ENCODE measurements around the gene SIT1.

The SIT1 gene

GRCh38 chr9:35660966-35661415 is 10.3 kb upstream of the SIT1 start:
- H3K36me3 ChIP-seq (ENCODE audit: control insufficient read depth, insufficient read depth, low read length), result no peaks in the 10 kb centered on the region
- no peak overlapping the region for H3K4me3 ChIP-seq (ENCODE audit: insufficient read depth, low read depth, low read length, poor library complexity, severe bottlenecking)
- H3K27ac ChIP-seq (ENCODE audit: insufficient read depth, low read length, poor library complexity, severe bottlenecking), result peak overlapping the region; percentile 100
- DNase-seq, result no peak
- H3K4me1 ChIP-seq (ENCODE audit: control insufficient read depth, insufficient read depth, low read length, poor library complexity, severe bottlenecking), result peaks cover 56% of the 10 kb centered on the region
- no peaks in the 10 kb centered on the region for H3K9me3 ChIP-seq (ENCODE audit: control insufficient read depth, low read length)
- H3K27me3 ChIP-seq (replicated peaks; ENCODE audit: control insufficient read depth, insufficient read depth, low read length, poor library complexity, severe bottlenecking), result no peaks in the 10 kb centered on the region

DNA sequence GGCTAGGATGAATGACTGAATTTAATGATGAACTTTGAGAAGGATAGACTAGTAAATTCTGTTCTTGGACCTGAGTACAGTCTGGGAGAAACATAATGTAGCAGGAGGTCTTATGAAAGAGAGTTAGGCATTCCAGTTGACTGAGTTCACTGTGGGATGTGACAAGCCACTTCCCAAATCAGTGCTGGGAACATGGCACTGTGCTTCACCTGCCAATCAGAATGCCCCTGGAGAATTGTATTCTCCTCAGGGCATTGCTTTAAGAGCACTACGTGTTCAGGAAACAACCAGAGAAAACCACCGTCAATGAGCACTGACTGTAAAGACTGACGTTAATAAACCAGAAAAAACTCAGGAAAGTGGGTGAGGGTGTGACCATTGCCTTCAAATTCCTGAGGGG is 8.6 kb upstream of the SIT1 start:
- Histone ChIP-seq H3K36me3 (ENCODE audit: control insufficient read depth, insufficient read depth, low read length) (no peaks in the 10 kb centered on the region), H3K27me3 (replicated peaks; ENCODE audit: control insufficient read depth, insufficient read depth, low read length, poor library complexity, severe bottlenecking) (no peaks in the 10 kb centered on the region), H3K4me3 (ENCODE audit: insufficient read depth, low read depth, low read length, poor library complexity, severe bottlenecking) (peak overlapping the region; percentile 89), H3K4me1 (ENCODE audit: control insufficient read depth, insufficient read depth, low read length, poor library complexity, severe bottlenecking) (peaks cover 50% of the 10 kb centered on the region), H3K27ac (ENCODE audit: insufficient read depth, low read length, poor library complexity, severe bottlenecking) (peak overlapping the region; percentile 100), H3K9me3 (ENCODE audit: control insufficient read depth, low read length) (no peaks in the 10 kb centered on the region)
- no peak for DNase-seq

DNA sequence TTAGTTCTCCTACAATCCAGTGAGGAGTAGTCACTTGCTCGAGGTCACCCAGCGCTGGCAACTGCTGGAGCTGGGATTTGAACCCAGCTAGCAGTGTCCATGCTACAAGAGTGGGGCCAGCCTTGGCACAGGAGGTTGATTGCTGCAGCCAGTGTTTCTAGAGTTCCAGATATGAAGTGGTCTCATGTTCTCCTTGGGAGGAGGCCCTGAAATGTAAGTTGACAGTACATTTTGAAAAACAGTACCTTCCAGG is 8.2 kb upstream of the SIT1 start:
- Histone ChIP-seq H3K27me3 (replicated peaks; ENCODE audit: control insufficient read depth, insufficient read depth, low read length, poor library complexity, severe bottlenecking) (no peaks in the 10 kb centered on the region), H3K4me3 (ENCODE audit: insufficient read depth, low read depth, low read length, poor library complexity, severe bottlenecking) (peak overlapping the region; percentile 89), H3K27ac (ENCODE audit: insufficient read depth, low read length, poor library complexity, severe bottlenecking) (peak overlapping the region; percentile 100), H3K9me3 (ENCODE audit: control insufficient read depth, low read length) (no peaks in the 10 kb centered on the region), H3K4me1 (ENCODE audit: control insufficient read depth, insufficient read depth, low read length, poor library complexity, severe bottlenecking) (peaks cover 46% of the 10 kb centered on the region), H3K36me3 (ENCODE audit: control insufficient read depth, insufficient read depth, low read length) (no peaks in the 10 kb centered on the region)
- no peak for DNase-seq

DNA sequence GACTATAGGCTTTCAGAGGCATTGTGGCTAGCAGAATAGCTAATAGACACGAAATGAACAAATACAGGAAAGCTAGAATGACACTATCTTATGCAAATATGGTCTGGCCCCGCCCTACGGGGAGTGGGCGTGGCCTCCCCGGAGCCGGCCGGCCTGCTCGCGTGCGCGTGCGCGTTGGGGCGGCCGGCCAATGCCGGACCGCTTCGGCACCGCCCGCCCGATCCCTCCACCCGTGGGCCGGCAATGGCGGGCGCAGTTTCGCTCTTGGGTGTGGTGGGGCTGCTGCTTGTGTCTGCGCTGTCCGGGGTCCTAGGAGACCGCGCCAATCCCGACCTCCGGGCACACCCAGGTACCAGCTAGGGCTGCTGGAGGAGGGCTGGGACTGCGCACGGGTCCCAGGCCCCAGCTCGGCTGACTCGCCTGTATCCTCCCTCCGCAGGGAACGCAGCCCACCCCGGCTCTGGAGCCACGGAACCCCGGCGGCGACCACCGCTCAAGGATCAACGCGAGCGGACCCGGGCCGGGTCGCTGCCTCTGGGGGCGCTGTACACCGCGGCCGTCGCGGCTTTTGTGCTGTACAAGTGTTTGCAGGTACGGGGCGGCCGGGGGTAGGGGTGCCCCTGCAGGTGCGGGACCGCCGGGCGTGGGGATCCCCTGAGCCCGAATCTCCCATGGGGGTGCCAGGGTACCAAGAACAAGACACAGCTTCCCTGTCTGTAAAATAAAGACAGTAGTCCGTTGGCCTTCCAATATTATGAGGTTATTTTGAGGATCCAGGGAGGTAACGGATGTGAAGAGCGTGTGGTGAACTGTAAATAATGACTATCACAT is 7.6 kb upstream of the SIT1 start, which contains the start of gene CCDC107:
TSS of gene CCDC107 (plus strand) at position 156 of the 831 bp plus-strand sequence. CDS start at position 244, 88 bp downstream.
- Histone ChIP-seq H3K9me3 (ENCODE audit: control insufficient read depth, low read length) (no peaks in the 10 kb centered on the region), H3K27me3 (replicated peaks; ENCODE audit: control insufficient read depth, insufficient read depth, low read length, poor library complexity, severe bottlenecking) (no peaks in the 10 kb centered on the region), H3K36me3 (ENCODE audit: control insufficient read depth, insufficient read depth, low read length) (no peaks in the 10 kb centered on the region), H3K4me1 (ENCODE audit: control insufficient read depth, insufficient read depth, low read length, poor library complexity, severe bottlenecking) (peaks cover 43% of the 10 kb centered on the region), H3K4me3 (ENCODE audit: insufficient read depth, low read depth, low read length, poor library complexity, severe bottlenecking) (peak within 1 kb of the TSS; percentile 89), H3K27ac (ENCODE audit: insufficient read depth, low read length, poor library complexity, severe bottlenecking) (peak within 1 kb of the TSS; percentile 100)
- DNase-seq, result peak; percentile 71 to 81 (median 79)

DNA sequence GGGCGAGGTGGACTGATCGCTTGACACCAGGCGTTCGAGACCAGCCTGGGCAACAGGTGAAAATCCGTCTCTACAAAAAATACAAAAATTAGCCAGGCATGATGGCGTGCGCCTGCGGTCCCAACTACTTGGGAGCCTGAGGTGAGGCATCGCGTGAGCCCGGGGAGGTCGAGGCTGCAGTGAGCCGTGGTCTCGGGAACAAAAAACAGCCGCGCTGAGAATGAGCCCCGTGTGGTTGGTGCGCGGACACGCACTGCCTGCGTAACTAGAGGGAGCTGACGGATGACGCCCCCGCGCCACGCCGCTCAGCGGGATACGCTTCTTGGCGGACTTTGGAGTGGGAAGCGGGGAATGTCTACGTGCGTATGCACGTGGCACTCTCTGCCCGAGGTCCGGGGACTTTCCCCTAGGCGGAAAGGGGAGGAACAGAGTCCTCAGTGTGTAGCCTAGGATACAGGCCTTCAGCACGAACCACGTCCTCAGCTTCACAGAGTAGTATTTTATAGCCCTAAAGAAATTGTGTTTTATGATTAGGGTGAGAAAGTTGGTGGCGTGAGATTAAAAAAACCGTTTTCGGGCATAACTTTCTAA is 6.9 kb upstream of the SIT1 start, which contains the start of gene RMRP:
TSS of gene RMRP (minus strand) at position 474 of the 591 bp plus-strand sequence.
- Histone ChIP-seq H3K27me3 (replicated peaks; ENCODE audit: control insufficient read depth, insufficient read depth, low read length, poor library complexity, severe bottlenecking) (no peaks in the 10 kb centered on the region), H3K27ac (ENCODE audit: insufficient read depth, low read length, poor library complexity, severe bottlenecking) (peak within 1 kb of the TSS; percentile 100), H3K4me1 (ENCODE audit: control insufficient read depth, insufficient read depth, low read length, poor library complexity, severe bottlenecking) (peaks cover 36% of the 10 kb centered on the region), H3K4me3 (ENCODE audit: insufficient read depth, low read depth, low read length, poor library complexity, severe bottlenecking) (peak within 1 kb of the TSS; percentile 89), H3K9me3 (ENCODE audit: control insufficient read depth, low read length) (no peaks in the 10 kb centered on the region), H3K36me3 (ENCODE audit: control insufficient read depth, insufficient read depth, low read length) (no peaks in the 10 kb centered on the region)
- DNase-seq, result peak; percentile 84 to 92 (median 87)

DNA sequence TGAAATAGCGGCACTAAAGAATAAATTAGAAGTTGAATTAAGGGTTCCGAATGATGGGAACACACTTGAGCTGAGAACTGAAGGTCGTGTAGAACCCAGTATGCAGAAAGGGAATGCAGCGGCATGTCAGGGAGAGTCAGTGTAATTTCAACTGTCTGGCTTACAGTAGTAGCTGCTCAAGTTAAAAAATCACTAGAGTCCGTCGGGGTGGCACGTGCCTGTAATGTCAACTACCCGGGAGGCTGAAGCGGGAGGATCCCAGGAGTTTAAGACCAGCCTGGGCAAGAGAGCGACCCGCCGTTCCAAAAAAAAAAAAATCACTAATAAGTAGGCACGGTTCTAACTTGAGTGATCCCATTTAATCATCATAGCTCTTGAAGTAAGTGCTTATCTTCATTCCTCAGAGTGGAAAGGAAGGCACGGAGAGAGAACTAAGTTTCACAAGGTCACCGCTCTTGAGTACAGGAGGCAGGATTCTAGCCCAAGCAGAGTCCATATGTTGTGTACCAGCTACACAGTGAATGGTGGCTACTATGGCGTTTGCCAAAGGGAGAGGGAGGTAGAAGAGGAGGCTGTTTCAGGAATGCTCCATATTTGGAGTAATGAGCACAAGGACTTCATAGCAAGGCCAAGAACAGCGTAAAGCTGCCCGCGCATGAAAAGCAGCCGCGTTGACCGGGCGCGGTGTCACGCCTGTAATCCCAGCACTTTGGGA is 6.3 kb upstream of the SIT1 start:
- H3K27me3 ChIP-seq (replicated peaks; ENCODE audit: control insufficient read depth, insufficient read depth, low read length, poor library complexity, severe bottlenecking), result no peaks in the 10 kb centered on the region
- no peaks in the 10 kb centered on the region for H3K36me3 ChIP-seq (ENCODE audit: control insufficient read depth, insufficient read depth, low read length)
- peak overlapping the region; percentile 89 for H3K4me3 ChIP-seq (ENCODE audit: insufficient read depth, low read depth, low read length, poor library complexity, severe bottlenecking)
- no peak for DNase-seq
- H3K27ac ChIP-seq (ENCODE audit: insufficient read depth, low read length, poor library complexity, severe bottlenecking), result peak overlapping the region; percentile 100
- H3K9me3 ChIP-seq (ENCODE audit: control insufficient read depth, low read length), result no peaks in the 10 kb centered on the region
- H3K4me1 ChIP-seq (ENCODE audit: control insufficient read depth, insufficient read depth, low read length, poor library complexity, severe bottlenecking), result peaks cover 29% of the 10 kb centered on the region

DNA sequence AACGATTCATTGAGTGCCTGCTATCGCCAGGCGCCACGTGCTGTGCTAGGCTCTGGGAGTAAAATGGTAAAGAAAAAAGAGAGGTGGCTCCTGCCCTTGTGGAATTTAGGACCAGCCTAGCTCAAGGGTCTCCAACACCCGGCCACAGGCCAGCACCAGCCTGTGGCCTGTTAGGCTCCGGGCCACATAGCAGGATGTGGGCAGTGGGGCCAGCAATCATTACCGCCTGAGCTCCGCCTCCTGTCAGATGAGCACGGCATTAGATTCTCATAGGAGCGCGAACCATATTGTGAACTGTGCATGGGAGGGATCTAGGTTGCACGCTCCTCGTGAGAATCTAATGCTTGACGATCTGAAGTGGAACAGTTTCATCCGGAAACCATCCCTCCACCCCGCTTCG is 5.6 kb upstream of the SIT1 start:
- no peaks in the 10 kb centered on the region for H3K9me3 ChIP-seq (ENCODE audit: control insufficient read depth, low read length)
- H3K36me3 ChIP-seq (ENCODE audit: control insufficient read depth, insufficient read depth, low read length), result no peaks in the 10 kb centered on the region
- H3K4me1 ChIP-seq (ENCODE audit: control insufficient read depth, insufficient read depth, low read length, poor library complexity, severe bottlenecking), result peaks cover 30% of the 10 kb centered on the region
- H3K27me3 ChIP-seq (replicated peaks; ENCODE audit: control insufficient read depth, insufficient read depth, low read length, poor library complexity, severe bottlenecking), result no peaks in the 10 kb centered on the region
- DNase-seq, result no peak
- H3K27ac ChIP-seq (ENCODE audit: insufficient read depth, low read length, poor library complexity, severe bottlenecking), result peak overlapping the region; percentile 100
- H3K4me3 ChIP-seq (ENCODE audit: insufficient read depth, low read depth, low read length, poor library complexity, severe bottlenecking), result no peak overlapping the region

GRCh38 chr9:35653611-35654010 is 2.9 kb upstream of the SIT1 start:
- H3K27me3 ChIP-seq (replicated peaks; ENCODE audit: control insufficient read depth, insufficient read depth, low read length, poor library complexity, severe bottlenecking), result no peaks in the 10 kb centered on the region
- H3K36me3 ChIP-seq (ENCODE audit: control insufficient read depth, insufficient read depth, low read length), result no peaks in the 10 kb centered on the region
- no peak for DNase-seq
- H3K9me3 ChIP-seq (ENCODE audit: control insufficient read depth, low read length), result no peaks in the 10 kb centered on the region
- no peak overlapping the region for H3K4me3 ChIP-seq (ENCODE audit: insufficient read depth, low read depth, low read length, poor library complexity, severe bottlenecking)
- no peak overlapping the region for H3K27ac ChIP-seq (ENCODE audit: insufficient read depth, low read length, poor library complexity, severe bottlenecking)
- H3K4me1 ChIP-seq (ENCODE audit: control insufficient read depth, insufficient read depth, low read length, poor library complexity, severe bottlenecking), result peaks cover 21% of the 10 kb centered on the region

GRCh38 chr9:35652829-35653209 is 2.1 kb upstream of the SIT1 start:
- H3K27me3 ChIP-seq (replicated peaks; ENCODE audit: control insufficient read depth, insufficient read depth, low read length, poor library complexity, severe bottlenecking), result no peaks in the 10 kb centered on the region
- no peak overlapping the region for H3K27ac ChIP-seq (ENCODE audit: insufficient read depth, low read length, poor library complexity, severe bottlenecking)
- H3K9me3 ChIP-seq (ENCODE audit: control insufficient read depth, low read length), result no peaks in the 10 kb centered on the region
- DNase-seq, result no peak
- no peak overlapping the region for H3K4me3 ChIP-seq (ENCODE audit: insufficient read depth, low read depth, low read length, poor library complexity, severe bottlenecking)
- peaks cover 29% of the 10 kb centered on the region for H3K4me1 ChIP-seq (ENCODE audit: control insufficient read depth, insufficient read depth, low read length, poor library complexity, severe bottlenecking)
- H3K36me3 ChIP-seq (ENCODE audit: control insufficient read depth, insufficient read depth, low read length), result no peaks in the 10 kb centered on the region
